ENCODE measurements around the gene DBH.
A peak's percentile ranks its signal among the peaks of the same experiment; 100 is the strongest.
"Not testable (repeated sequence)": the region's sequence is repeated elsewhere in the genome, so short reads cannot be mapped to it uniquely, and the experiment has no call there.

The DBH gene

GRCh38 chr9:133667759-133668450 is 31.7 kb downstream of the DBH start:
- DNase-seq = no peak

GRCh38 chr9:133669182-133669801 is 33.1 kb downstream of the DBH start:
- DNase-seq = no peak

DNA sequence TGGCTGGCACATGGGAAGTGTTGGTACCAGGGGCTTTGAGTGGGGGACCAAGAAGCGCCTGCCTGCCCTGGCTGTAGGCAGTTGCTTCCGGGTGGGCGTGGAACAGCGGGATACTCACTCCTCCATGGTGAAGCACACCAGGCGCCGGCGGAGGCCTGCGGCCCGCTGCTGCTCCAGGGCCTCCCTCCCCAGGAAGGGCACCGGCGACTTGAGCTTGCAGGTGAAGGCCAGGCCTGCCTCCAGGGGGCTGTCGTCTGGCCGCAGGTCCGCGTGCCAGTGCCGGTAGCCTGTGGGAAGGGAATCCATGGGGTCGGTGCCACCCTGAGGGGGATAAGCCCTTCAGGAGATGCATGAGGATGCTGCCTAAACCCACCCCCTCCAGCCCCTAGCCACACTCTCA is 34.3 kb downstream of the DBH start:
- DNase-seq = no peak

DNA sequence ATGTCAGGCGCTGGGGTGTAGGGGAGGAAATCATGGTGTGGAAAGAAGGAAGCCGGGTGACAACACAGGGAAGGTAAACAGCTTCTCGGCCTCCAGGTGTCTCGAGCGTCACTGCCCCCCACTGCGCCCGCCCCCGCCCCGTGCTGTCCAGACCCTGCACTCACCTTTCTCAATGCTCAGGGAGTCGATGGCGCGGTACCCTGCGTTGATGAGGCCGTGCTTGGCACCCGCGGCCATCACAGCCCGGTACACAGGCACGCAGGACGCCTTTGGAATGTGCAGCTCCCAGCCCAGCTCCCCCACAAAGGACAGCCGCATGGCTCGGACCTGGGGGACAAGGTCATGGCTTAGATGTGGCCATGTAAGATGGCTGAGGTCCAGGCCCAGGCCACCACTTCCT is 35.2 kb downstream of the DBH start:
- no peak for DNase-seq

DNA sequence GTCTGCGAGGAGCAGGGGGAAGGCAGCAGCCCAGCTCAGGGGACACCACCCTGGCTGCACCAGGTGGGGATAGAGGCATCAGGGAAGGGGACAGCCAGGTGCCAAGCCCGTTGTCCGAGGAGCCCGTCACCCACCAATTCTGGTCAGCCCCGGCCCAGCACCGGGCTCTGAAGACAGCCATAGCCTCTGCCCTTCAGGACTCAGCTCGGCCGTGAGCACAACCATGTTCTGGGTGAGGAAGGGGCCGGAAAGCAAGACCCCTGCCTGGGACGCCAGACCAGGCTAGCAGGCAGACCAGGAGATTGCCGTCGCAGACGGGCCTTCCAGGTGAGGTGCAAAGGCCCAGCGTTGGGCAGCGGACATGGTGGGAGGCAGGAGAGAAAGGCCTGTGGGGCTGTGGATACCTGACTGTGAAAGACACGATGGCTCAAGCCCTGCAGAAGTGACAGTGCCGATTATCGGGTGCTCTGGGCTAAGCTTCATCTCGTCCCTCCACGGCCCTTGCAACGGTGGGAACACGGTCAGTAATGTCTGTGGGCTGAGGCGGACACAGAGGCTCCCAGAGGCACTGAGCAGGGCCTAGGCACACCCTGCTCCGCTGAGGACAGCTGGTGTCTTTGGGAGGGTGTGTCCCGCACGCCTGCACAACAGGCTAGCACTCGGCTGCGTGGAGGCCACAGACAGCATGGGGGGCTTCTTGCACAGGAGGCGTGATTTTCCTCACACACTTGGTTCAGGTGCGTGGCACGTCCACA is 36.5 kb downstream of the DBH start:
- DNase-seq = no peak

DNA sequence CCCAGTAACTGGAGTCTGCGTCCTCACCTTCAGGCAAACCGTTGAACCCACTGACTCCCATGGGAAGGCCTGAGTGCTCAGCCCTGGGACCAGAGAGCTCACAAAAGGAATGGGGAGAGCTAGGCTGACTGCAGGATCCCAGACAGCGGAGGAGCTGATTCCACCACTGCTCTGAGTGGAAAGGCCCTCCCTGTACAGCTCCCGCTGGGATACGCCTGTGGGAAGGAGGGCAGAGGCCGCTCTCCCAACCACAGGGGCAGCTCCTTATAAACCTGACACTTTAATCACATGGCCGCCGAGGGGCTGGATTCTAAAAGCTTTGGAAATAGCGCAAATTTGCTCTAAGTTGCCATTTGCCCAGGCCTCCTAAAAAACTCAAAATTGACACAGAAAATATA is 37.1 kb downstream of the DBH start:
- no peak for DNase-seq

- DNase-seq = no peak
Measured at GRCh38 chr9:133674091-133674490, 37.9 kb downstream of the DBH start.

DNA sequence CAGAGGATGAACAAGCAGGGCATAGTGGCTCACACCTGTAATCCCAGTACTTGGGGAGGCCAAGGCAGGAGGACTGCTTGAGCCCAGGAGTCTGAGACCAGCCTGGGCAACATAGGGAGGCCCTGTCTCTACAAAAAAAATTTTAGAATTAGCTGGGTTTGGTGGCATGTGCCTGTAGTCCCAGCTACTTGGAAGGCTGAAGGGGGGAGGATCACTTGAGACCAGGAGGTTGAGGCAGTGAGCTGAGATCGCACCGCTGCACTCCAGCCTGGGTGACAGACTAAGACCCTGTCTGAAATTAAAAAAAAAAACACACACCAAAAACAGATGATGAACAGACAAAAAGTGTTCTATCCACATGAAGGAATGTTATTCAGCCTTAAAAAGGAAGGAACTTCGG is 39.6 kb downstream of the DBH start:
- not testable (repeated sequence) for DNase-seq

DNA sequence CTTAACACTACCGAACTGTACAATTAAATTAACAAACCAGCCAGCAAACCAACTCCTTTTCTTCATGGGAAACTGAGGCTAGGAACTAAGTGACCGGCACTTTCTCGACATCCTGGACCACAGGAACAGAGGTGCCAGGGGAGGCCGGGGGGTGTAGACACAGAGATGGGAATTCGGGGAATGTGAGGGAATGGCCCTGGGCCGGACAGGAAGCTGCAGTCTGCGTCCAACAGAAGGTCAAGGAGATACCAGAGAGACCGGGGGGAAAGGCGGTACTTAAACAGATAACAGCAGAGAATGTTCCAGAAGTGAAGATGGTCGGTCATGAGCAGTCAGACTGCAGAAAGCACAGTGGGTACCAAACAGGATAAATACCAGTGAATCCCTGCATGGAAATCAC is 40.3 kb downstream of the DBH start:
- no peak for DNase-seq

GRCh38 chr9:133677126-133678010 is 41.2 kb downstream of the DBH start:
- DNase-seq = peak; percentile 79

DNA sequence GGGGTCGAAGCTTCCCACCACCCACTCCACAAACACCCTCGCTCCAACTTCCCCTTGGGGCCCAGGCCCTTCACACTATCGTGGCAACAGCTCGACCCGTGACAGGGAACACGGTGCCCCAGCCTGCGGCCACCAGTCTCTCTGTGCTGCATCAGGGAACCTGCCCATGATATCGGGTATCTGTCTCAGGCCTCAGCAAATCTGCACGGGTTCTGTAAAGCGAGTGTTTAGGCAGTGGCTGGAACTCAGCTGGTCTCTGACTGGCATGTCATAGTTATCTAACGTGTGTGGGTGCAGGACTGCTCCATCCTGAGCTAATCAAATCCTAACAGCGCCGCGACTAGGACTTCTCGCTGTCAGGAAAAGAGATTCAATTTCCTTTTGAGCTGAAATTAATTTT is 42.9 kb downstream of the DBH start:
- DNase-seq = peak; percentile 61

DNA sequence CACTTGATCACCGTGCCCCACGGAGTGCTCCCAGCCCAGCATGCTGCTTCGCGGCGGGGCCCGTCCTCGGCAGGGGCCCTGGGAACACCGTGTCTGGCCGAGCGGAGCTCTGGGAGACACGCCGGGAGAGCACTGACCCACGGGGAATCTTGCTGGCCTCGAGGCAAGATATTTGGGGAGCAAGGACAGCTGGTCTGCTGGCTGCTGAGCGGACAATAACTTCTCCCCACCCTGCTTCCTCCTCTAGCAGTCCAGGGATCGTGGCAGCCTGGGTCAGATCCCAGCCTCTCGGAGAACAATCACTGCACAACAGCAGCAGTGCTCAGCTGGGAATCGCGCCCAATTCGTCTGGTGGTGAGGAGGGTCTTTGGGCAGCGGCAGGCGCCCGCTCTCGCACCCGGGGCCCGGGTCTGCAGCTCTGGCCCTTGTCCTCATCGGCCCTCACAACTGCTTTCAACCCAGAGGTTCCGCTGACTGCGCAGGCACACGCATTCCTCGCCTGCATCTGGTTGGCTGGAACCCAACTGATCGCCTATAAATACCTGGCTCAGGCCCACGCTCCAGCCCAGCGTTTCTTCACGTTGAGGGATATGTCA is 43.4 kb downstream of the DBH start:
- DNase-seq = no peak

GRCh38 chr9:133680250-133680975 is 44.2 kb downstream of the DBH start:
- no peak for DNase-seq

GRCh38 chr9:133680976-133681657 is 45.0 kb downstream of the DBH start:
- DNase-seq = no peak

- no peak for DNase-seq
Measured at GRCh38 chr9:133681658-133682306, 45.6 kb downstream of the DBH start.

DNA sequence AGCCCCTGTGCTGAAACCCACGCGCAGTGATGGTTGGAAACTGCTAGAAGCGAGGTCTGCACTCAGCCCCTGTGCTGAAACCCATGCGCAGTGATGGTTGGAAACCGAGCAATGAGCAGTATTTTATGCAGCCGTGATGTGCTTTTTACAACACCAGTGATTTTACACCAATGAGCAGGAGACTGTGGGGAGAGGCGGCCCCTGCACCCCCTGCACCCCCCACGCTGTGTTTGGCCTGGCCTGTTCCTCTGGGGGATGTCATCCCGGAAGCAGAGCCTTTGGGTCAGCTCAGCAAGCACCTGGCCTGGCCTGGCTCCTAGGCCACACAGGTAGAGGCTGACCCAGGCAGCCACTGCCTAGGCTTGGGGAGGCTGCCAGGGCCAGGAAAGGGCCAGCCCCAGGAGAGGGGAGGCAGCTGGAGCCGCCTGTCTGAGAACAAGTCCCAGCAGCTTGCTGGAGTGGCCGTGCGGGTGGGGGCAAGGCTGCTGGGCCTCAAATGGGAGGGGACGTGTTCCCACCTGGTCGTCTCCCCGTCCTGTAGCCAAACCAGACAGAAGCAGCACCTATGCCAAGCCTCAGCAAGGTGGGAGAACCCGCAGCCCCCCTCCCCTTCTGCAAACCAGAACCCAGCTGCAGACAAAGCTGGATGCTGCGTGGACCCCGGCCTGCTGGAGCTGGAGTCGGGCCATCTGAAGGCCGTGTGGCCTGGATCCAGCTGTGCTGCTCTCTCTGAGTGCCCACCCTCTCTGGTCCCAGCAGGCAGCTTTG is 46.8 kb downstream of the DBH start:
- no peak for DNase-seq

- DNase-seq = no peak
Measured at GRCh38 chr9:133683586-133684120, 47.5 kb downstream of the DBH start.

GRCh38 chr9:133684121-133684935 is 48.2 kb downstream of the DBH start:
- no peak for DNase-seq

DNA sequence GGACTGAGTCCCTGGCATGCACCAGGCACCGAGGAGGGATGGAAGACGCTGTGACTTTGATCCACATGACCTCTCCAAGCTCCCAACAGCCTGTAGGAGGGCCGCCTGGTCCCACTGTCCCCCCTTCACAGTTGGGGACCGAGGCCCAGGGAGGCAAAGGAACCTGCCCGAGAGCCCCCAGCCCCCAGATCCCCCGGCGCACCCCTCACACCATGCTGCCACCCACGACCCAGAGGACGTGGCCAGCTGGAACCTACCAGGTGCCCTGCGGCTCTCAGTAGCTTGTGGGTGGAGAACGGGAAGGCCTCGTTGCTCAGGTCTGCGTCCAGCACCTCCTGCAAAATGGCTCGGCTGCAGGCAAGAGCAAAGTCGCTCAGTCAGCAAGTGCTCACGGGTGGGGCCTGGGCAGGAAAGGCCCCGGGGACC is 48.8 kb downstream of the DBH start:
- DNase-seq = no peak

Data from hematopoietic multipotent progenitor cell treated with erythropoietin and hydrocortisone succinate and interleukin-3 and kit ligand, for 6 days (in vitro differentiated cells).